Stomach (tissue), 4 donors: ENCODE measurements around the gene FJX1.

Experiments
- EP300 ChIP-seq: sonication (generic); formaldehyde crosslinking; IDR thresholded peaks from one replicate; pipeline ENCODE4 v1.6.1; 2017; ENCODE audit warnings: antibody characterized with exemption
- POLR2A ChIP-seq, 4 donors: fragments of 450-650 bp; IDR thresholded peaks; one replicate each; pipeline ENCODE4 v1.6.1; 2016; ENCODE audit warnings: antibody characterized with exemption in 4 of 4, control low read depth in 2 of 4, mild to moderate bottlenecking in 1 of 4, moderate library complexity in 1 of 4
- POLR2AphosphoS5 ChIP-seq, 3 donors: sonication (generic); formaldehyde crosslinking; IDR thresholded peaks; one replicate each; pipeline ENCODE4 v1.6.1; 2016; ENCODE audit warnings: antibody characterized with exemption in 3 of 3
- TF ChIP-seq, protein P1 (sequence below), 7 experiments: fragments of 450-650 bp in 4 of 7; fragments of 200-600 bp in 3 of 7; sonication (generic) in 3 of 7; IDR thresholded peaks; one replicate each; pipeline ENCODE4 v1.5.1; 2016 to 2019; ENCODE audit warnings: antibody characterized with exemption in 7 of 7, control low read depth in 2 of 7, mild to moderate bottlenecking in 1 of 7

DNA sequence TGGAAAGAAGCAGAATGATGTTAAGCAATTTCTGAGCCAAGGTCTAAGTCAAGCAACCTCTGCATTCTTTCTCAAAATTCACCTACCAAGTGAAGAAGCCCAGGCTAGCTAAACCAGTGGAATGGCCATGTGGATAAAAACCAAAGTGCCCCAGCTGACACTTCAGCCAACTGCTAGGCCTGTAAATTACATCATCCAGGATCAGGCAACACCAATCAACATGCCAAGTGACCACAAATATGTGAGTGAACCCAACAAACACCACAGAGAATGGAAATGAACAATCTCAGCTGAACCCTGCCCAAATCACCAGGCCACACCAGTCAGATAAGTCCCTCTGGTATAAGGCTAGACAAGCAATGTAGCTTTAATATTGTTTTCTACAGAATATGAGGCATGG lies 25.1 kb upstream of the FJX1 start:
- TF ChIP-seq, protein P1, sequence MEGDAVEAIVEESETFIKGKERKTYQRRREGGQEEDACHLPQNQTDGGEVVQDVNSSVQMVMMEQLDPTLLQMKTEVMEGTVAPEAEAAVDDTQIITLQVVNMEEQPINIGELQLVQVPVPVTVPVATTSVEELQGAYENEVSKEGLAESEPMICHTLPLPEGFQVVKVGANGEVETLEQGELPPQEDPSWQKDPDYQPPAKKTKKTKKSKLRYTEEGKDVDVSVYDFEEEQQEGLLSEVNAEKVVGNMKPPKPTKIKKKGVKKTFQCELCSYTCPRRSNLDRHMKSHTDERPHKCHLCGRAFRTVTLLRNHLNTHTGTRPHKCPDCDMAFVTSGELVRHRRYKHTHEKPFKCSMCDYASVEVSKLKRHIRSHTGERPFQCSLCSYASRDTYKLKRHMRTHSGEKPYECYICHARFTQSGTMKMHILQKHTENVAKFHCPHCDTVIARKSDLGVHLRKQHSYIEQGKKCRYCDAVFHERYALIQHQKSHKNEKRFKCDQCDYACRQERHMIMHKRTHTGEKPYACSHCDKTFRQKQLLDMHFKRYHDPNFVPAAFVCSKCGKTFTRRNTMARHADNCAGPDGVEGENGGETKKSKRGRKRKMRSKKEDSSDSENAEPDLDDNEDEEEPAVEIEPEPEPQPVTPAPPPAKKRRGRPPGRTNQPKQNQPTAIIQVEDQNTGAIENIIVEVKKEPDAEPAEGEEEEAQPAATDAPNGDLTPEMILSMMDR (IDR thresholded peaks at IDR 0.05), result no peak
- TF ChIP-seq POLR2AphosphoS5 (IDR thresholded peaks at IDR 0.05) (no peak), EP300 (no peak), POLR2A (IDR thresholded peaks at IDR 0.05) (no peak)
